ENCODE measurements around the gene ELL3.

ELL3 gene

GRCh38 chr15:43799945-43800285 lies 23.1 kb upstream of the ELL3 start, which contains the start of gene SERINC4:
TSS of gene SERINC4 (minus strand) at chr15:43800220. CDS start at chr15:43799986, 234 bp downstream.
- H3K4me2 ChIP-seq (ENCODE audit: low read length), result peak within 1 kb of the TSS; percentile 85
- H3K9ac ChIP-seq (ENCODE audit: low read depth, low read length), result peak within 1 kb of the TSS; percentile 87
- peaks cover 20% of the 10 kb centered on the region for H3K4me1 ChIP-seq (ENCODE audit: control insufficient read depth, insufficient read depth, low read length)
- no peaks in the 10 kb centered on the region for H3K9me3 ChIP-seq (replicated peaks; ENCODE audit: low read length)
- H3K27me3 ChIP-seq (ENCODE audit: control insufficient read depth, insufficient read depth, low read length), result no peaks in the 10 kb centered on the region
- H3K4me3 ChIP-seq (ENCODE audit: low read length), result peak within 1 kb of the TSS; percentile 88
- peaks cover 65% of the 10 kb centered on the region for H3K36me3 ChIP-seq (ENCODE audit: insufficient read depth, low read length)

GRCh38 chr15:43799209-43799944 lies 22.6 kb upstream of the ELL3 start:
- no peaks in the 10 kb centered on the region for H3K9me3 ChIP-seq (replicated peaks; ENCODE audit: low read length)
- no peaks in the 10 kb centered on the region for H3K27me3 ChIP-seq (ENCODE audit: control insufficient read depth, insufficient read depth, low read length)
- H3K4me2 ChIP-seq (ENCODE audit: low read length), result no peak overlapping the region
- peak overlapping the region; percentile 87 for H3K9ac ChIP-seq (ENCODE audit: low read depth, low read length)
- peaks cover 26% of the 10 kb centered on the region for H3K4me1 ChIP-seq (ENCODE audit: control insufficient read depth, insufficient read depth, low read length)
- H3K4me3 ChIP-seq (ENCODE audit: low read length), result no peak overlapping the region
- H3K36me3 ChIP-seq (ENCODE audit: insufficient read depth, low read length), result peaks cover 62% of the 10 kb centered on the region

DNA sequence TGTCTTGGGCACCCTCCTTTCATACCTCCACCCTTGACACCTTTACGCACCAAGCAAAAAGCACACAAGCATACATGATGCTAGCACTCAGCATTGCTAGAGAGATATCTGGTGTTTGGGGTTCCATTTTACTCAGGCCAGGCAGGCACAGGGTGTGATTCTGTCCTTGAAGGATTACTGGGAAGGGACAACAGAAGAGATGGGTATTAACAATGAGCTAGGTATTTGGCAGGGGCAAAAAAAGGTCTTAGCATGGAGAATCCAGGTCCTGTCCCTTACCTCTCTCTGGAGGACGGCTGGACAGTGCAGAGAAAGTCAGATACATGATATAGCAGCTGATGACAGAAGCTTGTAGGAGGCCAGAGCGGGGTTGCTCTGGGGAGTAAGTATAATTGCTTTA lies 19.8 kb upstream of the ELL3 start:
- Histone ChIP-seq H3K9ac (ENCODE audit: low read depth, low read length) (no peak overlapping the region), H3K4me2 (ENCODE audit: low read length) (no peak overlapping the region), H3K36me3 (ENCODE audit: insufficient read depth, low read length) (peaks cover 66% of the 10 kb centered on the region), H3K4me3 (ENCODE audit: low read length) (no peak overlapping the region), H3K9me3 (replicated peaks; ENCODE audit: low read length) (no peaks in the 10 kb centered on the region), H3K27me3 (ENCODE audit: control insufficient read depth, insufficient read depth, low read length) (no peaks in the 10 kb centered on the region), H3K4me1 (ENCODE audit: control insufficient read depth, insufficient read depth, low read length) (peaks cover 39% of the 10 kb centered on the region)

GRCh38 chr15:43795997-43796396 lies 19.2 kb upstream of the ELL3 start:
- no peak overlapping the region for H3K4me3 ChIP-seq (ENCODE audit: low read length)
- H3K9ac ChIP-seq (ENCODE audit: low read depth, low read length), result no peak overlapping the region
- H3K36me3 ChIP-seq (ENCODE audit: insufficient read depth, low read length), result peaks cover 64% of the 10 kb centered on the region
- no peak overlapping the region for H3K4me2 ChIP-seq (ENCODE audit: low read length)
- peaks cover 37% of the 10 kb centered on the region for H3K4me1 ChIP-seq (ENCODE audit: control insufficient read depth, insufficient read depth, low read length)
- H3K27me3 ChIP-seq (ENCODE audit: control insufficient read depth, insufficient read depth, low read length), result no peaks in the 10 kb centered on the region
- no peaks in the 10 kb centered on the region for H3K9me3 ChIP-seq (replicated peaks; ENCODE audit: low read length)

DNA sequence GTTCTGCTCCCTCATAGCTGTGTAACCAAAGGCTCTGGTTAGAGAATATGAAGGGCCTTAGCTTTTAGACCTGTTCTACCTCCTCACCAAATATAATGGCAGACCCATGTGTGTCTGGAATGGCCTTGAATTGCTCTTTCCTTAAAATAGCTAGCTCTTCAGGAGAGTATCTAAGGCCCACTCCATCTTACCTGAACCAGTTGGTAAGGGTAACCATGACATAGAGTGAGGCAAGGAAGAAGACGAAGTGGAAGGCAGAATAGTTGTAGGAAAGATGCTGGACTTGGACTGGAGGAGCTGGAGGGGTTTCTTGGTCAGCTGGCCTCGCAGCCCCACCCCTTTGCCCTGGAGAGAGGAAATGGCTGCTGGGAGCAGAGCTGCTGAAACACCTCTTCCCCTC lies 18.4 kb upstream of the ELL3 start:
- Histone ChIP-seq H3K4me2 (ENCODE audit: low read length) (peak overlapping the region; percentile 91), H3K9me3 (replicated peaks; ENCODE audit: low read length) (no peaks in the 10 kb centered on the region), H3K27me3 (ENCODE audit: control insufficient read depth, insufficient read depth, low read length) (no peaks in the 10 kb centered on the region), H3K4me1 (ENCODE audit: control insufficient read depth, insufficient read depth, low read length) (peaks cover 36% of the 10 kb centered on the region), H3K9ac (ENCODE audit: low read depth, low read length) (no peak overlapping the region), H3K4me3 (ENCODE audit: low read length) (peak overlapping the region; percentile 99), H3K36me3 (ENCODE audit: insufficient read depth, low read length) (peaks cover 64% of the 10 kb centered on the region)

- Histone ChIP-seq H3K36me3 (ENCODE audit: insufficient read depth, low read length) (peaks cover 57% of the 10 kb centered on the region), H3K9ac (ENCODE audit: low read depth, low read length) (peak overlapping the region; percentile 100), H3K4me1 (ENCODE audit: control insufficient read depth, insufficient read depth, low read length) (peaks cover 31% of the 10 kb centered on the region), H3K4me3 (ENCODE audit: low read length) (peak overlapping the region; percentile 99), H3K27me3 (ENCODE audit: control insufficient read depth, insufficient read depth, low read length) (no peaks in the 10 kb centered on the region), H3K4me2 (ENCODE audit: low read length) (peak overlapping the region; percentile 91), H3K9me3 (replicated peaks; ENCODE audit: low read length) (no peaks in the 10 kb centered on the region)
Measured at GRCh38 chr15:43794269-43795037, 17.7 kb upstream of the ELL3 start.

DNA sequence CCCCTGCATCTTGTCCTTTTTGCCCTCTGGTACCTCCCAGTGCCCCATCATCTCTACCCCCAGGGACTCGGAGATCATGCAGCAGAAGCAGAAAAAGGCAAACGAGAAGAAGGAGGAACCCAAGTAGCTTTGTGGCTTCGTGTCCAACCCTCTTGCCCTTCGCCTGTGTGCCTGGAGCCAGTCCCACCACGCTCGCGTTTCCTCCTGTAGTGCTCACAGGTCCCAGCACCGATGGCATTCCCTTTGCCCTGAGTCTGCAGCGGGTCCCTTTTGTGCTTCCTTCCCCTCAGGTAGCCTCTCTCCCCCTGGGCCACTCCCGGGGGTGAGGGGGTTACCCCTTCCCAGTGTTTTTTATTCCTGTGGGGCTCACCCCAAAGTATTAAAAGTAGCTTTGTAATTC lies 16.9 kb upstream of the ELL3 start:
- H3K27me3 ChIP-seq (ENCODE audit: control insufficient read depth, insufficient read depth, low read length), result no peaks in the 10 kb centered on the region
- H3K4me3 ChIP-seq (ENCODE audit: low read length), result peak overlapping the region; percentile 99
- H3K4me1 ChIP-seq (ENCODE audit: control insufficient read depth, insufficient read depth, low read length), result peaks cover 31% of the 10 kb centered on the region
- H3K36me3 ChIP-seq (ENCODE audit: insufficient read depth, low read length), result peaks cover 50% of the 10 kb centered on the region
- peak overlapping the region; percentile 100 for H3K9ac ChIP-seq (ENCODE audit: low read depth, low read length)
- no peaks in the 10 kb centered on the region for H3K9me3 ChIP-seq (replicated peaks; ENCODE audit: low read length)
- peak overlapping the region; percentile 91 for H3K4me2 ChIP-seq (ENCODE audit: low read length)

DNA sequence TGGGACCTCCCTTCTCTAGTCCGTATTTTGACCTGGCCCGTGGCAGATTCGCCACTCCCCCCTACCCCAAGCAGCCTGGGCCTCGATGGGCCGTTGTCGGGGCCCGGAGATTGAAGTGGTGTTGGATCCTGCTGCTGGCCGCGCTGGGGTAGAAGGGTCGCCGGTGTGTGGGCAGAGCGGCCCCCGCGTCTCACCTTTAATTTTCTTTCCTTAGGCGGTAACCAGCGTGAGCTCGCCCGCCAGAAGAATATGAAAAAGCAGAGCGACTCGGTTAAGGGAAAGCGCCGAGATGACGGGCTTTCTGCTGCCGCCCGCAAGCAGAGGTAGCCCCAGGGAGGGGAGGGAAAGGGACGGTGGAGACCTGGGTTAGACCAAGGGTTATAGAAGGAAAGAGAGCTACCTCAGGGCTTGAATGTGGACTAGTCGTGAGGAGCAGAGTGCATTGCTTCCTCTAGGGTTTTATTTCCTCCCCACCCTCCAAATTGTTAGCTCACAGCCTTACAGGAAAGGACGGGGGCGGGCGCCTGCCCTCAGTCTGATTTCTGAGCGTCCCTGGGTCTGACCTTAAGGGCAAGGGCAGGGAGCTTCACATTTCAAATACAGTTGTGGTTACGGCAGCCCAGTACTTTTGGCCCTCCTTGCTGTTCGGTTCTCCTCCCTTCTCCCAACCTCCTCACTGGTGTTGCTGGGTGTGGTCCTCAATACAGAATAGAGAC lies 16.2 kb upstream of the ELL3 start:
- H3K4me1 ChIP-seq (ENCODE audit: control insufficient read depth, insufficient read depth, low read length), result peaks cover 31% of the 10 kb centered on the region
- no peaks in the 10 kb centered on the region for H3K9me3 ChIP-seq (replicated peaks; ENCODE audit: low read length)
- H3K9ac ChIP-seq (ENCODE audit: low read depth, low read length), result peak overlapping the region; percentile 100
- H3K4me3 ChIP-seq (ENCODE audit: low read length), result peak overlapping the region; percentile 99
- H3K36me3 ChIP-seq (ENCODE audit: insufficient read depth, low read length), result peaks cover 46% of the 10 kb centered on the region
- peak overlapping the region; percentile 91 for H3K4me2 ChIP-seq (ENCODE audit: low read length)
- no peaks in the 10 kb centered on the region for H3K27me3 ChIP-seq (ENCODE audit: control insufficient read depth, insufficient read depth, low read length)

DNA sequence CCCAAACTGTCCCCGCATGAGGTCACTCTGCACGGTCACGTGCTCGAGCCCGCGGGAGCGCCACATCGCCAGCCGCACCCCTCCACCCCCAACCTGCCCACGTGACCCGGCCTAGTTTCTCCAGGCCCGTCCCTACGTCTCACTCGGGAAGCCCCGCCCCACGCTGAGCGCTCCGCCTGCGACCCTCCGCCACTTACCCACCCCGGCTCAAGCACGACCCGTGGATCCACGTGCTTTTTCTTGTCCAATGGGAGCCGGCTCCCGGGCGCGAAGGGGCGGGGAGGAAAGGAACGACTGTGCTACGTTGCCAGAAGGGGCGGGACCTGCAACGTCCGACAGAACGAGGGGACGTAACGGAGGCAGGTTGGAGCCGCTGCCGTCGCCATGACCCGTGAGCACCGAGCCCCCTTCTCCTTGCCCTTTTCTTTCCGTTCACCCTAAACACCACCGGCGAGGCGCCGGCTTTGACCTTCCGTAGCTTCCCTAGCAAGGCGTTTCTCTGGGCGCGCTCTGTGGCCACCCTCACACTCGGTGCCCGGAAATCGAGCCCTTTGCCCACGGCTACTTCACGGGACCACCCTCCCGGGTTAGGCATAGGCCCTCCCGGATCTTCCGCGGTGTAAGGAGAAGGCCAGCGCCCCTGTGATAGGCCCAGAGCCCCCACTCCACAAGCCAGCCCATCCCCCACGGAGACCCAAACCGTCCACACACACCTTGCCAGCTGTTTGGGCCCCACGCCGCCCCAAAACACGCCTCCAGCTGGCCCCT lies 15.4 kb upstream of the ELL3 start, which contains the start of gene SERF2:
TSS of gene SERF2 (plus strand) at position 328 of the 768 bp plus-strand sequence. CDS start at position 385, 57 bp downstream.
- Histone ChIP-seq H3K36me3 (ENCODE audit: insufficient read depth, low read length) (peaks cover 46% of the 10 kb centered on the region), H3K9ac (ENCODE audit: low read depth, low read length) (peak within 1 kb of the TSS; percentile 100), H3K9me3 (replicated peaks; ENCODE audit: low read length) (no peaks in the 10 kb centered on the region), H3K4me1 (ENCODE audit: control insufficient read depth, insufficient read depth, low read length) (peaks cover 31% of the 10 kb centered on the region), H3K27me3 (ENCODE audit: control insufficient read depth, insufficient read depth, low read length) (no peaks in the 10 kb centered on the region), H3K4me3 (ENCODE audit: low read length) (peak within 1 kb of the TSS; percentile 99), H3K4me2 (ENCODE audit: low read length) (peak within 1 kb of the TSS; percentile 96)

- no peak overlapping the region for H3K4me2 ChIP-seq (ENCODE audit: low read length)
- no peak overlapping the region for H3K4me3 ChIP-seq (ENCODE audit: low read length)
- peaks cover 17% of the 10 kb centered on the region for H3K4me1 ChIP-seq (ENCODE audit: control insufficient read depth, insufficient read depth, low read length)
- H3K9ac ChIP-seq (ENCODE audit: low read depth, low read length), result no peak overlapping the region
- H3K36me3 ChIP-seq (ENCODE audit: insufficient read depth, low read length), result peaks cover 22% of the 10 kb centered on the region
- H3K9me3 ChIP-seq (replicated peaks; ENCODE audit: low read length), result no peaks in the 10 kb centered on the region
- no peaks in the 10 kb centered on the region for H3K27me3 ChIP-seq (ENCODE audit: control insufficient read depth, insufficient read depth, low read length)
Measured at GRCh38 chr15:43789409-43789808, 12.6 kb upstream of the ELL3 start.

- Histone ChIP-seq H3K9me3 (replicated peaks; ENCODE audit: low read length) (no peaks in the 10 kb centered on the region), H3K27me3 (ENCODE audit: control insufficient read depth, insufficient read depth, low read length) (no peaks in the 10 kb centered on the region), H3K4me1 (ENCODE audit: control insufficient read depth, insufficient read depth, low read length) (peaks cover 10% of the 10 kb centered on the region), H3K36me3 (ENCODE audit: insufficient read depth, low read length) (no peaks in the 10 kb centered on the region), H3K9ac (ENCODE audit: low read depth, low read length) (no peak overlapping the region), H3K4me2 (ENCODE audit: low read length) (no peak overlapping the region), H3K4me3 (ENCODE audit: low read length) (no peak overlapping the region)
Measured at GRCh38 chr15:43779016-43779415, 2.2 kb upstream of the ELL3 start.
